ES-I3 (cell line): ENCODE results near the gene WDR33.

ENCODE experiments used
- H3K36me3 ChIP-seq: 2 replicates; pipeline ENCODE4 v1.6.1; 2013; ENCODE audit warnings: mild to moderate bottlenecking, low read length, control low read depth, moderate library complexity; ENCODE audit not compliant: insufficient read depth
- H3K4me1 ChIP-seq: 2 replicates; pipeline ENCODE4 v1.6.1; 2013; ENCODE audit warnings: mild to moderate bottlenecking, control low read depth, low read length; ENCODE audit not compliant: insufficient read depth
- H3K9ac ChIP-seq: 2 replicates; pipeline ENCODE4 v1.6.1; 2013; ENCODE audit warnings: low read depth, mild to moderate bottlenecking, low read length, moderate library complexity
- H3K9me3 ChIP-seq: 2 replicates; pipeline ENCODE4 v1.6.1; 2013; ENCODE audit warnings: mild to moderate bottlenecking, low read length, moderate library complexity; ENCODE audit not compliant: control insufficient read depth, insufficient read depth

WDR33 gene

DNA sequence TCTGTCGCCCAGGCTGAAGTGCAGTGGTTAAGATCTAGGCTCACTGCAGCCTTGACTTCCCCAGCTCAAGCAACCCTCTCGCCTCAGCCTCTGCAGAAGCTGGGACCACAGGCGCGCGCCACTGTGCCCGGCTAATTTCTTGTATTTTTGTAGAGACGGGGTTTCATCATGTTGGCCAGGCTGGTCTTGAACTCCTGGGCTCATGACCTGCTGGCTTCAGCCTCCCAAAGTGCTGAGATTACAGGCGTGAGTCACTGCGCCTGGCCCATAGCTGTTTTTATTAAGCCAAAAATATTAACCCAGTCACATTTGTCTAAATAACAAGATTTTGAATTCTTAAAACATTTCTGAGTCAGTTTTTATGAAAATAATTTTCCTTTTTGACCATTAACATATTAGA, 116.0 kb downstream of the WDR33 start:
- H3K36me3 ChIP-seq: no peaks in the 10 kb centered on the region
- H3K9me3 ChIP-seq: peaks cover 13% of the 10 kb centered on the region
- H3K4me1 ChIP-seq: no peaks in the 10 kb centered on the region
- no peak overlapping the region for H3K9ac ChIP-seq

DNA sequence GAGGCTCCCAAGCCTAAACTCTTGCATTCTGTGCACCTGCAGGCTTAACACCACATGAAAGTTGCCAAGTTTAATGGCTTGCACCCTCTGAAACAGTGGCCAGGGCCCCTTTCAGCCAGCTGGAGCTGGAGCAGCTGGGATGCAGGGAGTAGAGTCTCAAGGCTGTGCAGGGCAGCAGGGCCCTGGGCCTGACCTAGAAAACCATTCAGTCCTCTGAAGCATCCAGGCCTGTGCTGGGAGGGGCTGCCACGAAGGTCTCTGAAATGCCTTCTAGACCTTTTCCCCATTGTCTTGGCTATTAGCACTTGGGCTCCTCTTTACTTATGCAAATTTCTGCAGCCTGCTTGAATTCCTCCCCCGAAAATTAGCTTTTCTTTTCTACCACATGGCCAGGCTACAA, 120.3 kb downstream of the WDR33 start:
- Histone ChIP-seq H3K4me1 (no peaks in the 10 kb centered on the region), H3K9ac (no peak overlapping the region), H3K36me3 (no peaks in the 10 kb centered on the region), H3K9me3 (peaks cover 20% of the 10 kb centered on the region)

DNA sequence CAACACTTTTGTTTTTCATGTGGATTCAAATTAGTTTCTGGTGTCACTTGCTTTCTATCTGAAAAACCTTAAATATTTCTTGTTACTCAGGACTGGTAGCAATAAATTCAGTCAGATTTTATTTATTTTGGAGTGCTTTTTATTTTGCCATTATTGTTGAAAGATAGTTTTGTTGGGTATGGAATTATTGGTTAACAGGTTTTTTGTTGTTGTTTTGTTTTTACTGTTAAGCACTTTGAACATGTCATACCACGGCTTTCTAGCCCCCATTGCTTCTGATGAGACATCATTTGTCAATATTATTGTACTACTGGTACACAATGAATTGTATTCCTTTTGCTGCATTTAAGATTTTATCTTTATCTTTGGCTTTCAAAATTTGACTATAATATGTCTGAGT, 122.6 kb downstream of the WDR33 start:
- peaks cover 20% of the 10 kb centered on the region for H3K9me3 ChIP-seq
- 0 out of 2 replicates have a peak, but pooled peaks cover 4% of the 10 kb centered on the region for H3K4me1 ChIP-seq
- no peaks in the 10 kb centered on the region for H3K36me3 ChIP-seq
- no peak overlapping the region for H3K9ac ChIP-seq

DNA sequence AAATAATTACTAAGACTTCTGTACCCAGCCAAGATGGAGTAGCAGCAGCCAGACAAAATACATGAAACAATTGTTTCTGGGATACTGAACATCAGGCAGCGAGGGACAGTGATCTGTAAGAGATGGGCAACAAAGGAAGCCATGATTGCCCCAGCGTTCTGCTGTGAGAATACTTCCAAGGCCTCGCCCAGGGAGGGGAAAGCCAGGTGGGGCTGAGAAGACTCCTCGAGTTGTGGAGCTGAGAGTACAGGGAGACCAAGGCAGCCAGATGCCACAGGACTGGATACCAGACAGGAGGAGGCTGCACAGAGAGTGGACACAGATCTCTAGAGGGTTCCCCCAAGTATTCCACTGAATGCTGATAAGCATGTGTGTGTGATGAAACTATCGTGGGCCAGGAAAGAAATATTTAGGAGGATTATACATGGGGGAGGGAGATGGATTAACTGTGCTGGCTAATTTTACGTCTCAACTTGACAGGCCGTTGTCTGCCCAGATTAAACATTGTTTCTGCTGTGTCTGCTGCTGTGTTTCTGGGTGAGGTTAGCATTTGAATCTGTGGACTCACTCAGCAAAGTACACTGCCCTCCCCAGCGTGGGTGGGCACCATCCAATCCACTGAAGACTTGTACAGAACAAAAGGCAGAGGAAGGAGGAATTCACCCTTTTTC, 125.4 kb downstream of the WDR33 start:
- no peak overlapping the region for H3K9ac ChIP-seq
- 0 out of 2 replicates have a peak, but pooled peaks cover 4% of the 10 kb centered on the region for H3K4me1 ChIP-seq

DNA sequence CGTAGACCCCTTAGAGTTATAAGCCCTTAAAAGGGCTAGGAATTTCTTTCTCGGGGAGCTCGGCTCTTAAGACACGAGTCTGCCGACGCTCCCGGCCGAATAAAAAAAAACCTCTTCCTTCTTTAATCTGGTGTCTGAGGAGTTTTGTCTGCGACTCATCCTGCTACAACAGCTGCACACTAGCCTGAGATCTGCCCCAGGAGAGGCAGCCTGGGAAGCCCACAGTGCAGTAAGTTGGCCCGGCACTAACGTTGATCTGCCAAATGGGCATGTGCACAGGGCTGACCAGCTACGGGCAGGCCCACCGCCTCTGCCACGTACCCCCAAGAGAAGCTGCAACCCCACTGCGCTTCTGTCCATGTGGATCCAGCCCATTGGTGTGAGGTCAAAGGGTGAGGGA, 127.2 kb downstream of the WDR33 start:
- Histone ChIP-seq H3K4me1 (0 out of 2 replicates have a peak, but pooled peaks cover 4% of the 10 kb centered on the region), H3K9ac (no peak overlapping the region), H3K9me3 (peaks cover 4% of the 10 kb centered on the region; the same call in 1 of the 2 replicates), H3K36me3 (no peaks in the 10 kb centered on the region)

More for the DNA sequence above, 125.4 kb downstream of the WDR33 start:
- Histone ChIP-seq H3K36me3 (no peaks in the 10 kb centered on the region), H3K9me3 (peaks cover 12% of the 10 kb centered on the region; the same call in 1 of the 2 replicates)

DNA sequence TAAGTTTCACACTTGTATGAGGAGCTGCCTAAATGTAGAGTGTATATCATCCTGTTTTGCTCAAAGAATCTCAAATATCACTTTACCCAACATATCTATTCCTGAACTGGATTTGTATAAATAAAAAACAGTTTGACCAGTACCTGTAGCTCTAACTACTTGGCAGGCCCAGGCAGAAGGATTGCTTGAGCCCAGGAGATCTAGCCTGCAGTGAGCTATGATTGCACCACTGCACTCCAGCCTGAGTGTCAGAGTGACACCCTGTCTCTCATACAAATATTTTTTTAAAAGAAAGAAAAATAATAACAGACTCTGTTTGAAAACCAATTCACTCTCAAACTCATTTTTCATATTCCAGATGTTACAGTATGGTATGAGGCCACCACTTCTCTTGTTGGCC, 127.9 kb downstream of the WDR33 start:
- peaks cover 3% of the 10 kb centered on the region; the same call in 1 of the 2 replicates for H3K9me3 ChIP-seq
- 0 out of 2 replicates have a peak, but pooled peaks cover 4% of the 10 kb centered on the region for H3K4me1 ChIP-seq
- H3K36me3 ChIP-seq: no peaks in the 10 kb centered on the region
- no peak overlapping the region for H3K9ac ChIP-seq

DNA sequence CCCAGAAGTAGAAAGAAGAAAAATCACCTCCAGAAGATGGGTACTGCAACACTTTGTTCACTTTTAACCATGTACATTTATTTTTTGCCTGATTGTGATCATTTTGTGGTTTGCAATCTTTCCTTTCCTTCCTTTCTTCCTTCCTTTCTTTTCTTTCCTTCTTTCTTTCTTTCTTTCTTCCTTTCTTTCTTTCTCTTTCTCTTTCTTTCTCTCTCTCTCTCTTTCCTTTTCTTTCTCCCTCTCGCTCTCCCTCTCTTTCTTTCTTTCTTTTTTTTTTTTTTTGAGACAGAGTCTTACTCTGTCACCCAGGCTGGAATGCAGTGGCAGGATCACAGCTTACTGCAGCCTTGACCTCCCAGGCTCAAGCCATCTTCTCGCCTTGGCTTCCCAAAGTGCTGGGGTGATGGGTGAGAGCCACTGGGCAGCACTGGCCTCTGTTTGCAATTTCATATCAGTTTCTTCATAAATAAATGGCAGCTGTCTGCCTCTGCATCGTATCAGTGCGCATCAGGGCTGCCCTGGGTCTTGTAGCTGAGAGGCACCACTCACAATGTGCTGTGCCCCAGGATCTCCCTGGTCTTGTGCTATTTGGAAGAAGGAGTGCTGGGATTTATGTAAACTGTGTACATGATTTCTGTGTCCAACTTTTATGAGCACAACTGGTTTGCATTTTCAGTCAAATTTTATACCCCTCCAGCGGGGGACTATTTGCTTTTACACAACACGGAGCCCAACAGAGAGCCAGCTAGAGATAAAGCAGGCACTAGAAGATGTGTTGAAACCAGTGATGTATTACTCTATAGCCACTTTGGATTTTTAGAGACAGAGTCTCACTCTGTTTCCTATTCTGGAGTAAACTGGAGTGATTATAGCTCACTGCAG, 128.8 kb downstream of the WDR33 start:
- 0 out of 2 replicates have a peak, but pooled peaks cover 4% of the 10 kb centered on the region for H3K4me1 ChIP-seq
- no peak overlapping the region for H3K9ac ChIP-seq
- H3K9me3 ChIP-seq: no peaks in the 10 kb centered on the region
- no peaks in the 10 kb centered on the region for H3K36me3 ChIP-seq

DNA sequence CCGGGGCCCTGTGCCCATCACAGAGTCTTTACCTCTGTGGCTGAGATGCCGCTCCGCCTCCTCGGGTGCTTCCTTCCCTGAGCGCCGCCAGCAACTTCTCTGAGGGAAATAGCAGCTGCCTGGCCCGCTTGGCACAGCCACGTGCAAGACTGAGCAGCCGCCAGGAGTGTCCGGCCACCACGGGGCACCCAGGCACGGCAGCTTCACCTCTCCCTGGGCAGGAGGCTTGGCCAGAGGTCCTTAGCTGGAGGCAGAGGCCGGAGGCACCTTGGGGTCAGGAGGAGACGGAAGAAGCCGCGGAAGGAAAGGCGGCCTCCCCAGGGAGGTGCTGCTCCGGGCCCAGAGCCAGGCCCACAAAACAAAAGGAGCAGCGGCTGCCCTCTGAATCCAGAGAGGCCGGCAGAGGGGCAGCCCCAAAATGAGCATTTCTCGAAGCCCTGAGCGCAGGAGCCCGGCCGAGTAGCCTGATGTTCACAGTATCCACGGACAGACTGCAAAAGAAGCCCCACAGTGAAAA, 129.6 kb downstream of the WDR33 start:
- Histone ChIP-seq H3K36me3 (no peaks in the 10 kb centered on the region), H3K9ac (no peak overlapping the region), H3K9me3 (no peaks in the 10 kb centered on the region; the same call in 1 of the 2 replicates), H3K4me1 (0 out of 2 replicates have a peak, but pooled peaks cover 4% of the 10 kb centered on the region)

DNA sequence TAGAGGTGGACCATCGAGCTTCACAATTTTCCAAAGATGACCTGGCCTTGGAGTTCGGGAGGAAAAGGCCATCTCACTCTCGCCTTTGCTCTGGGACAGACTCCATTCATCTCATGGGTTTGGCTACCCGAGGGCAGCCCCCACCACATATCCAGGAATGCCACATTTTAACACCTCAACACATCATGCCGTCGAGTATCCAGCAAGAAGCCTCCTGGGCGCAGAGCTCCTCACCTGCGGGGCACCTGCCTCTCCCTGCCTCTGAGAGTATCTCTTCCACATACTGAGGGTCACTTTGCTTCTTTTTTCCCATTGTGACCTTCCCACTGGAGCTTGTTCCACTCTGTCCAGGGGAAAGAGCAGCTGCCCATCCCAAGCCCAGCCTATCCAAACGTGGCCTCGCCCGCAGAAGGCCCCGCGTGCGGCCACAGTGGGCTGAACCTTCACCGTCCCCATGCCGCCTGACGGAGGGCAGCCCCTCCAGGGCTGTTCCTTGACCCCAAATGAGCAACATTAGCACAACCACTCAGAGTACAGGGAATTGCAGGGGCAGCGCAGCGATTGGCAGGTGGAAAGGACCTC, 130.2 kb downstream of the WDR33 start:
- no peaks in the 10 kb centered on the region for H3K36me3 ChIP-seq
- 0 out of 2 replicates have a peak, but pooled peaks cover 4% of the 10 kb centered on the region for H3K4me1 ChIP-seq
- no peaks in the 10 kb centered on the region; the same call in 1 of the 2 replicates for H3K9me3 ChIP-seq
- H3K9ac ChIP-seq: no peak overlapping the region

DNA sequence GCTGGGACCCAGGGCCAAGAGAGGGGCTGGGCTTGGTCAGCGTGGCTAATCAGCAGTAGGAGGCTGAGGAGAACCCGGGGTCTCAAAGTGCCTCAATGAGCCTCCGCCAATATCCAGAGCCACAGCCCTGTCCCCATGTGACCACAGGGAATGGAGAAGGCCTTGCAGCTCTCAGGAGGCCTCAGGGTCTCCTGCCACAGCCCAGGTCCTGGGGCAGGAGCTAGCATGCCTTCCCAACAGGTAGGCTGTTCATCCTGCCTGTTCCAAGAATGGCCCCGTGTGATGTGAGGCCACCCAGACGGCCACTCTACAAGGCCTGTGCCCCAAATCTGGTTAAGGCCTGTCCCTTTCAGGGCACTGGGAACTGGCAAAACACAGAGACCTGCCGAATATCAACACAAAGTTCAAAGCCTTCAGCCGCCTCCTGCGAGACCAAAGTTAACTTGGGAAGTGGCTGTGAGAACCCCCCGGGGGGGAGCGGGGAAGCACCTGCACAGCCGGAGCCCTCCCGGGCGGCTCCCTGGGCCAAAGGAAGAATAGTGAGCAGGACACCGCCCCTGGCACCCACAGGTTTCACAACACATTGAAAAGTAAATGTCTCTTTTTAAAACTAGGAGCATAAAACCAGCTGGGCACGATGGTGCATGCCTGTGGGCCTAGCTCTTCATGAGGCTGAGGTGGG, 131.2 kb downstream of the WDR33 start:
- Histone ChIP-seq H3K9me3 (no peaks in the 10 kb centered on the region; the same call in 1 of the 2 replicates), H3K4me1 (0 out of 2 replicates have a peak, but pooled peaks cover 4% of the 10 kb centered on the region), H3K9ac (no peak overlapping the region), H3K36me3 (no peaks in the 10 kb centered on the region)

DNA sequence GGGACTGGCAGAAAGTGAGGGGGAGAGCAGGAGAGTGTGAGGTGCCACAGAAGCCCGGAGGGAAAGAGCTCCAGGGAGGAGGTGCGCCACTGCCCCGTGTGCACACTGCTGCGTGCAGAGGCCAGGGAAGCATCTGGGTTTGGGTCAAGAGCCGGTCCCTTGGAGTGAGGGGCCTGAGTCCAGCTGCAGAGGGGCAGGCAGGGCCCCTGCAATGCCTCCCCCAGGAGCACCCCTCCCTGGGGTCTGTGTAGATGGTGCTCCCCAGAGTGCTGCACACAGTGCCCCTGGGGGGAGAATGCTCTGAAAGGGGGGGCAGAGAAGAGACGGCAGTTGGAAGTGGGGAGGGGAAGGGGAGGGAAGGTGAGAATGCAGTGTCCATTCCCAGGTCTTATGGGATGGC, 132.0 kb downstream of the WDR33 start:
- no peaks in the 10 kb centered on the region for H3K36me3 ChIP-seq
- no peak overlapping the region for H3K9ac ChIP-seq
- no peaks in the 10 kb centered on the region; the same call in 1 of the 2 replicates for H3K9me3 ChIP-seq
- H3K4me1 ChIP-seq: 0 out of 2 replicates have a peak, but pooled peaks cover 3% of the 10 kb centered on the region

DNA sequence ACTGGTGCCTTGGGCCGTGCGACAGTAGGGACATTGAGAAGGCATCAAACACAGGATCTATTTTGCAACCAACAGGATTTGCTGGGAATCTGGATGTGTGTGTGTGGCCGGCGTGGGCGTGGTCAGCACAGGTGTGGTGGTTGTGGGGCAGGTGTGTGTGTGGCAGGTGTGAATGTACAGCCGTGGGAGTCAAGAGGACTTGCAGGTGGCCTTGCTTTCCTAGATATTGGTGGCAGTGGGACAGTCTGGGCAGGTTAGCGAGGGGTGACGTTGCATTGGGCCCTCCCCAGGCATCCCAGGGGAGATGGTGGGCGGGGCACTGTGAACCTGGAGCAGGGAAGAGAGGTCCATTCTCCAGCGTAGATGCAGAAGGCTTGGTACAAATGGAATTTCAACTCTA, 132.4 kb downstream of the WDR33 start:
- H3K4me1 ChIP-seq: no peaks in the 10 kb centered on the region
- H3K9me3 ChIP-seq: no peaks in the 10 kb centered on the region; the same call in 1 of the 2 replicates
- H3K36me3 ChIP-seq: no peaks in the 10 kb centered on the region
- no peak overlapping the region for H3K9ac ChIP-seq

DNA sequence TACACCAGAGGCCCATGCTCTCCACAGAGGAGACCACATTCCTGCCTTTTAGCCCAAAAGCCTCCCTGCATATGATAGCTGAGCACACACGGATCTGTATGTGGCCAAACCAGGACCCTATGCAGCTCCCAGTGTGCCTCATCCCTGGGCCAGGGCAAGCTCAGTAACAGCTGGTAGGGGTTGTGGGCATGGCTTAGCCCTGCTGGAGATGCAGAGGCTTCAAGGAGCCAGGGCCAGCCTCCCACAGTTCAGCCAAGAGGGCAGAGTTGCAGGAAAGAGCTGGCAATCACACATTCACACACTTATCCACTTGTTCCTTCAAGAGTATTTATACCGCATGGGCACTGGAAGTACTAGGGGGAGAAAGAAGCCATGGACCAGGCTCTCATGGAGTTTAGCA, 134.1 kb downstream of the WDR33 start:
- Histone ChIP-seq H3K9me3 (no peaks in the 10 kb centered on the region; the same call in 1 of the 2 replicates), H3K36me3 (no peaks in the 10 kb centered on the region), H3K4me1 (no peaks in the 10 kb centered on the region), H3K9ac (no peak overlapping the region)
